CD4-positive, alpha-beta T cell treated with Interleukin-6 at 100 ng/mL for 8 hours (primary cell): Measurements from ENCODE around the gene ERC1.
"Not testable (repeated sequence)": the region's sequence is repeated elsewhere in the genome, so short reads cannot be mapped to it uniquely, and the experiment has no call there.

Experiments used
- DNase-seq: peaks from one replicate; pipeline ENCODE4 v3.0.0-alpha.2; 2020; ENCODE audit warnings: mixed read lengths, low spot score

The ERC1 gene

GRCh38 chr12:1226951-1227350 is 235.9 kb downstream of the ERC1 start:
- no peak for DNase-seq

- DNase-seq = no peak
Observed at GRCh38 chr12:1234073-1234472, 243.1 kb downstream of the ERC1 start.

GRCh38 chr12:1246637-1247036 is 255.6 kb downstream of the ERC1 start:
- no peak for DNase-seq

- no peak for DNase-seq
Observed at GRCh38 chr12:1250641-1251040, 259.6 kb downstream of the ERC1 start.

GRCh38 chr12:1252758-1253157 is 261.7 kb downstream of the ERC1 start:
- no peak for DNase-seq

- DNase-seq = not testable (repeated sequence)
Observed at GRCh38 chr12:1255125-1255524, 264.1 kb downstream of the ERC1 start.

- not testable (repeated sequence) for DNase-seq
Observed at GRCh38 chr12:1255854-1256253, 264.8 kb downstream of the ERC1 start.

GRCh38 chr12:1256285-1256684 is 265.3 kb downstream of the ERC1 start:
- DNase-seq = no peak

GRCh38 chr12:1256991-1257390 is 266.0 kb downstream of the ERC1 start:
- DNase-seq = no peak

- no peak for DNase-seq
Observed at GRCh38 chr12:1262011-1262410, 271.0 kb downstream of the ERC1 start.

GRCh38 chr12:1267243-1267642 is 276.2 kb downstream of the ERC1 start:
- no peak for DNase-seq

GRCh38 chr12:1272142-1272541 is 281.1 kb downstream of the ERC1 start:
- no peak for DNase-seq

- no peak for DNase-seq
Observed at GRCh38 chr12:1273051-1273450, 282.0 kb downstream of the ERC1 start.

GRCh38 chr12:1277905-1278304 is 286.9 kb downstream of the ERC1 start:
- peak; percentile 11 for DNase-seq

GRCh38 chr12:1279050-1279449 is 288.0 kb downstream of the ERC1 start:
- no peak for DNase-seq

- DNase-seq = no peak
Observed at GRCh38 chr12:1280059-1280458, 289.0 kb downstream of the ERC1 start.

- no peak for DNase-seq
Observed at GRCh38 chr12:1281683-1282366, 290.8 kb downstream of the ERC1 start.

- DNase-seq = no peak
Observed at GRCh38 chr12:1282670-1283315, 291.8 kb downstream of the ERC1 start.

GRCh38 chr12:1283316-1283715 is 292.3 kb downstream of the ERC1 start:
- DNase-seq = no peak

GRCh38 chr12:1284611-1285010 is 293.6 kb downstream of the ERC1 start:
- DNase-seq = no peak

GRCh38 chr12:1287446-1287975 is 296.5 kb downstream of the ERC1 start:
- no peak for DNase-seq

GRCh38 chr12:1288333-1288732 is 297.3 kb downstream of the ERC1 start:
- DNase-seq = no peak

GRCh38 chr12:1289371-1290155 is 298.5 kb downstream of the ERC1 start:
- no peak for DNase-seq
